ENCODE data around the gene RHO.

- no peak for TF ChIP-seq CTCF (IDR thresholded peaks at IDR 0.05)
- no peak for TF ChIP-seq POLR2A (IDR thresholded peaks at IDR 0.05)
- no peak for TF ChIP-seq EP300 (IDR thresholded peaks at IDR 0.05)
- TF ChIP-seq POLR2AphosphoS5 (IDR thresholded peaks at IDR 0.05), result no peak
These were observed 2.1 kb upstream of the RHO start for GRCh38 chr3:129526121-129526900.
